ENCODE data around the gene SELENON.

Gene SELENON

DNA sequence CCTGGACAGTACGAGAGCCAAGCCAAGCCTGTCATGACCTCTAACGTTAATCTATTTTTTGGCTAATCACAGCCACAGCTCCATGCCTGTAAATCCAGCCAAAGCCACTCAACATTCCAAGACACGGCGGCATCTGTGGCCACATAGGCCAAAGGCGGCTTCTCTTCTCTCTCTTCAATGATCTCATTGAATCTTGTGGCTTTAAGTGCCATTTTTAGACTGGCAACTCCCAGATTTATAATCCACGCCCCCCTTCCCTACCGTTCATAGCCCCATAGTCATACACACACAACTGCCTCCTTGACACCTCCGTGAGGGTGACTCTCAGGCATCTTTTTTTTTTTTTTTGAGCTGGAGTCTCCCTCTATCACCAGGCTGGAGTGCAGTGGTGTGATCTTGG lies 5.7 kb upstream of the SELENON start:
- no peak for DNase-seq

DNA sequence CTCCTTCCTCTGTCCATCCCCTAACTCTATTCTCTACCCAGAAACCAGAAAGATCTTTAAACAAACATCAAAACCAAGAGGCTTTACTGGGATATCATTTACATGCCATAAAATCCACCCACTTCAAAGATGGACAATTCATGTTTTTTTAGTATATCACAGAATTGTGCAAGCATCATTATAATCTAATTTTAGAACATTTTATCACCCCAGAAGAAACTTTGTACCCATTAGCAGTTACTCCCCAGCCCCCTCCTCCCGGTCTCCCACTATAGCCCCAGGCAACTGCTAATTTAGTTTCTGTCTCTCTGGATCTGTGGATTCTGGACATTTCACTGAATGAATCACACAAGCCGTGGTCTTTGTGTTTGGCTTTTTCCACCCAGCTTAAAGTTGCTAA lies 4.8 kb upstream of the SELENON start:
- no peak for DNase-seq

DNA sequence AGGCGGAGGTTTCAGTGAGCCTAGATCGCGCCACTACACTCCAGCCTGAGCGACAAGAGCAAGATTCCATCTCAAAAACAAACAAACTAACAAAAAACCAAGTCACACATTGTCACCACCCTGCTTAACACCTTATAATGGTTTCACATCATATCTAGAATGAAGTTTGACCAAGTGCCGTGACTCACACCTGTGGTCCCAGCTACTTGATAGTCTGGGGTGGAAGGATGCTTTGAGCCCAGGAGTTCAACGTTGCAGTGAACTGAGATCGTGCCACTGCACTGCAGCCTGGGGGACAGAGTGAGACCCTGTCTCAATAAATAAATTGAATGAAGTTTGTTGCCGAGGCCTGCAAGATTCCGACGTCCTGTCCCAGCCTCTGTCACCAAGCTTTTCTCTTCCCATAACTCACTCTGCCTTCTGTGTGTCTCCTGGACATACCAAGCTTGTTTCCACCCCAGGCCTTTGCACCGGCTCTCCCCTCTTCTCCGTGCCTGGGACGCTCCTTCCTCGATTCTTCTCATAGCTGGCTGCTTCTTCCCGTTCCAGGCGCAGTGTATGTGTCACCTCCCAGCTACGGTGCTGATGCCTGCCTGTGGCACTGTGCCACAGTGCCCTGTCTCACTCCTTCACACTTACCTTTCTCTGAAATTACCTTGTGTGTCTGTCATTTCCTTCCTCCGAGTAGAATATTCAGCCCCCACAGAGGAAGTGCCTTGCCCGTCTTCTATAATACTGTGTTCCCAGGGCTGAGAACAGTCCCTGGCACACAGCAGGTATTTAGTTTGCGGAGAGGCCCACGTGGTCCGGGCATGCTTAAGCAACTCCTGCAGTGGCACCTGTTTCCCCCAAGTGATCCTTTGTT lies 3.8 kb upstream of the SELENON start:
- peak; percentile 70 for DNase-seq

DNA sequence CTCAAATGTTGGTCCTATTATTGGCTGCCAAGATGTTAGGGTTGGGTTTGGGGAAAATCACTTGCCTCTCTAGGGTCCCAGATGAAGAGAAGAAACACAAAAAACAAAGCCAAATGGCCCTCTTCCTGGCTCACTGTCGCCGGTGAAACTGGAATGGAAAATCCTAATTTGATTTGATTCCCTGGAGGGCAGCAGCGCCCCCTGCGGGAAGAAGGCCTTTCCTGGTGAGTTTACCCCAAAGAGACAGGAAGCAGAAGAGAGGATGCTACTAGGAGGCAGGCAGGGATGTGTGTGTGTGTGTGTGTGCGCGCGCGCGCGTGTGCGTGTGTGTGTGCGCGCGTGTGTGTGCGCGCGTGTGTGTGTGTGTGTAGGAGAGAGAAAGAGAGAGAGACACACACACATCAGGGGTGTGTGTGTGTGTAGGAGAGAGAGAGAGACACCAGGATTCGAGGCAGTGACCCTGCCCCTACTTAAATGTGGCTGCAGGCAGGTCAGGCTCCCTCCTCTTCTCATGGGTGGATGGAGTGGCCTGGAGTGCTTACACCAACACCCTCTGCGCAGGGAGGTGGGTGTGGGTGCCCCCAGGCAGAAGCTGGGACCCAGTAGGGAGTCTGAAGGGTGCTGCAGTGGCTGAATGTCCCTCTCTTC lies 3.1 kb upstream of the SELENON start:
- DNase-seq, result peak; percentile 77

DNA sequence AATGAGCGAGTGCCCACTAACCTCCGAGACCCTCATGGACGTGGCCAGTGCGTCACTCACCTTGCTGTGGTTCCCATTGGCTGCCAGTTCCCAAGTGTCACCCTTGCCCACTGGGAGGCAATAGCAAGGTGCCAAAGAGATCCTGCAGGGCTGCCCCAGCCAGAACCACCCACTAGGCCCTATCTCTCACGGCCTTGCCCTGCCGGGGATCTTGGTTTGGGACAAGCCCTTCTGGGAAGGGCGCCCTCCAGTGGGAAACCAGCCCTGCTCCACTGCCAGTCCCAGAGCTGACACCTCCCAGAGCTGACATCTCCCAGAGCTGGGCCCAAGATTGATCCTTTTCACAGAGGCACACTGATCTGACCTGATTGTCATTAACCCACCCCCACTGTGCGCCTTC lies 2.1 kb upstream of the SELENON start:
- DNase-seq, result no peak

DNA sequence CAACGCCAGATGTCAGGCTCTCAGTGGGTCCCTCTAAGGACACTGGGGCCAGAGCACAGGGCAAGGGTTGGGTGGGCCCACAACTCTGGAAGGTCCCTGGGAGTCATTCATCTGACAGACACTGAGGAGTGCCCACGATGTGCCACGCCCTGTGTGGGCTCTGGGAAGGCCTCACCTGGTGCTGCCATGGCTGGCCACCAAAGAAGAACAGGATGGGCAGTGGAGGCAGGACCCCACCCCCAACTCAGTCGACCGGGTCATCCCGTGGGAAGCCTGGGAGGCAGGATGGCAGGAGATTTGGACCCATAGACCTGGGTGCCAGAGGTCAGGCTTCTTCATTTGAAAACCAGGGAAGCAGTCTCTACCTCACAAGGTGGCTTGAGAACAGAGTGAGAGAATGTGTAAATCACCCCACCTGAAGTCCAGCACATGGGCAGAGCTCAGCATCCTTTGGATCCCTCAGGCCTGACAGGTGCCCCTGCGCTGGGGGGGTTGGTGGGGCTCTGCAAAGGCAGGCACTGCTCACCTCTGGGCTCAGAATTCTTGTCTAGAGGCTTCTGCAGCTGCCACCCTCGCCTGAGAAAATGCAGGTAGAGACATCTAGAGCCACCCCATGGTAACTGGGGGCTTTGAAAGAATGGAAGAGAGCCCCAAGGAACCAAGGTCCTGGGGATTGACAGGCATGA lies 1.2 kb upstream of the SELENON start:
- no peak for DNase-seq

DNA sequence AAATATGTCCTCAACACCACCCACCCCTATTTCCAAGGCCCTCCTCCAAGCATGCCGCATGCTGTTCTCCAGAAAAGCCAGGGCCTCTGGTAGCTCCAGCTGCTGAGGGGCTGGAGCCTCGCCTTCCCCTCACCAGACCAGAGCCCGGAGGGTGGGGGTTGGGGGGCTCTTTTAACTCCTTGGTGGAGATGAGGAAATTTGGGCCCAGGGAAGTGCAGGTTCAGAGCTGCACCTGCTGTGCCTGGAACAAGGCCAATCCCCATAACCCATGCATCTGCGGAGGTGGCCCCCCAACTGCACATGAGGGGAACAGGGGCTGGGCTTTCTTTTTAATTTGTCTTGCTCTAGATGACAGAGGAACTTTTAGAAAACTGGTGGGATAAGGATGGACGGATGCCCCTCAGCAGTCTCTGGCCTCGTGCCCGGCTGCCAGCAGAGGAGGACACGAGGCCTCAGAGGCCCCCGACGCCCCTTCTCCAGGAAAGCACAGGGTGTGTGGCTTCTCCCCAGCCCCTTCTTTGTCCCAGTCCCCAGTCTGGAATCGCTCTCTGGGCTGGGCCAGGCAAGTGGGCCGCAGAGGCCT lies 550 bp upstream of the SELENON start:
- DNase-seq, result no peak

DNA sequence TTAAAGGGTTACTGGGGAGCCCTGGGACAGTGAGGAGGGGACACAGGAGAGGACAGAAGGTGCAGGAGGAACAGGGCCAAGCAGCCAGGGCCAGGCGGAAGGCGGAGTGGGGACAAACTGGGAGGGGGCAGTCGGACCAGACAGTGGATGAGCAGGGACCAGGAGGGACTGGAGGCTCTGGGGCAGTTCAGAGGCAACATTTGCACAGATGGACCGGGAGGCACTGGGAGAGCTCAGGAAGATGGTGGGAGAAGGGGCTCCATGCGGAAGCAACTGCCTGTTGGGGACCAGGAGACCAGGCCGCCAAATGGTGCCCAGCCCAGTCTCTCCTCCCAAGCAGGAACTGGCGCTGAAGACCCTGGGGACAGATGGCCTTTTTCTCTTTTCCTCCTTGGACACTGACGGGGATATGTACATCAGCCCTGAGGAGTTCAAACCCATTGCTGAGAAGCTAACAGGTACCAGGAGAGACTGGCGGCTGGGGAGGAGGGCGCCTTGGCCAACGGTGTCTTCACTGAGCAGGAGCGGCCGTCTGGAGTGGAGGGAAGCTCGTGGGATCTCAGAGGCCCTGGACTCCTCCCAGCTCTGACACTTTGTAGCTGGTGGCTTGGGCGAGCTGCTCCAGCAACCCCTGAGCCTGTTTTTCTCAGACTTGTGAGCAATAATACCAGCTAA lies 847 bp downstream of the SELENON start:
- DNase-seq, result no peak

DNA sequence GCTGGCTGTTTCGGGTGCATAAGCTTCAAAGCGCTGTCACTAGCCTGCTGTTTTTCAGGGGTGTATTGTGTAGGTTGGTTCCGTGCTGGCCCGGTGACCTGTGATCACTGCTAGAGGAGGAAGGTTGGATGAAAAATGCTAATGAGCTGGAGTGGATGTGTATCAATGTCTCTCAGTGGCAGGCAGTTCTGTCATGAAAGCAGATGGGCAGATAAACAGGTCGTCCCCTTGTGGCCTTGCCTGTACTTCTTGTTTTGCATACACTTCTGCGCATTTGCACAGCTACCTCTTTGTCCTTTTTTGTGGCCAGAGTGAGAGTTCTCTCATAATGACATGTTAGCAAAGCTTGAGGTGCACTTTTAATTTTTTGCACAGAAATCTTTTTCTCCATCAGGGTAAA lies 2.9 kb downstream of the SELENON start:
- DNase-seq, result peak; percentile 38

DNA sequence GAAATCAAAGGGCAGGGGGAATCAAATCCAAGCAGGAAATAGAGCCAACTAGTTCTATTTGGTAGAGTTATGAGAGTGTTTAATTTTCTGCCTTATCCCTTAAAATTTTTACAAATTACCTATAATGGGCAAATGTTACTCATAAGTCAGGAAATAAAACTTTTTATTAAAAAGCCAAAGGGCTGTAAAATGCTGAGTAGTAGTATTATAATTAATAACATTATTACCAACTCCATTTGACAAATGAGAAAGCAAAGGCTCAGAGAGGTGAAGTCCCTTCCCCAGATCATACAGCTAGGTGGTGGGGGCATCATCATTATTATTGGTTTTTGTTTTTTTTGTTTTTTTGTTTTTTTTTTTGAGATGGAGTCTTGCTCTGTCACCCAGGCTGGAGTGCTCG lies 3.4 kb downstream of the SELENON start:
- DNase-seq, result no peak

DNA sequence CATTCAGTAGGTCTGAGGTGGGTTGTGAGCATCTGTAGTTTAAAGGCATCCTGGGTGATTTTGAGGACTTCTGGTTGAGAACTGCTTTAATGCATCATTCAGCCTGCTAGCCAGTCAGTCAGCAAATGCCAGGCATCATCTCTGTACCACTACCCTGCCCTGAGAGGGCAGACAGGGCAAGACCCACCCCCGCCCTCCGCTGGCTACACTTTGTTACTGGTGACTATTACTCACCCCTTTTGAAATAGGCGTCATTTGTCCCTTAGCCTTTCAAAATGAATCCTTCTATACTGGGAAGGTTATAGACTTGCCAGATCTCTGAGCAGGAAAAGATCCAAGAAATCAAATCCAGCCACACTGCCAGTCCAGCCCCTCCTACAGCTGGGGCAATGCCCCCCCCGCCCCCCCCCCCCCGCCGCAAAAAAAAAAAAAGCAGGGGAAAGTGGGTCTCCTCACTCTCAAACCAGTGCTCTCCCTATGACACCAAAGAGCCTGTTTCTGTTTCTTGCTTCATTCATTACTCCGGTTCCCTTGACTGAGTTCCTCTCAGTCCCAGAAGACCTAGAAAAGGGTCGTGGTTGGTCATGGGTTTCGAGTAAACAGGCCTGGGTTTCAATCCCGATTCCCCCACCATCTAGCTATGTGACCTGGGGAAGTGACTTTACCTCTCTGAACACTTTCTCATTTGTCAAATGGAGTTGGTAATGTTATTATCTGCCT lies 4.4 kb downstream of the SELENON start:
- no peak for DNase-seq

DNA sequence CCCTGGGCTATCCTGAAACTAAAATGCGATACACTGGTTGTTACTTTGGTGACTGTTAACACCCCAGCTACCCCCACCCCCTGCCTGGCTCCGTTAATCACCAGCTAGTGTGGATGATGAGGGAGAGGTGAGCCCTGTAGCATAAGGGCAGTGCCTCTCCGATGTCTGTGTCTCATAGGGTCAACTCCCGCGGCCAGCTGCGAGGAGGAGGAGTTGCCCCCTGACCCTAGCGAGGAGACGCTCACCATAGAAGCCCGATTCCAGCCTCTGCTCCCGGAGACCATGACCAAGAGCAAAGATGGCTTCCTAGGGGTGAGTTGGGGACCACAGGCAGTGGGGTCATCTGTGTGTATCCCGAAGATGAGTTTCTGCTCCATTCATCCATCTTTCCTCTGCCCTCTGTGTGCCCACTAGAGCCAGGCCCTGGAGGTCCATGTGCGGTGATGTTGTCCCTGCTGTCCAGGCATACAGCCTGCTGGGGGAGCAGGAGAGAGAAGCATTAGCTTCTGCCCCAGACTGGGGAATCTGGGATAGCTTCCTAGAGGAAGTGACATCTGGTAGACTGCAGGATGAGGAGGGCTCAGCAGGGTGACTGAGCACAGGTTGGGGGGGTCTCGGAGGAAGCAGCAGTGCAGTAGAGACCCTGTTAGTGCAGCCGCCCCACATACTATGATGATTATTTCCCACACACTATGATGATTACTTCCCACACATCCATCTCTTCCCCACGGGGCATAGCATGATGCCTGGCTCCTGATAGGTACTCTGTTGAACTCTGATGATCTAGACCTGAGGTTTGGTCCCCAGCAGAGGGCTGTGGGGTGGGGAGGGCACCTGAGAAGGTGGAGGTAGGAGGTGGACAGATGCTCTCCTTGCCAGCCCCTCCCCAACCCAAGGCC lies 5.2 kb downstream of the SELENON start:
- no peak for DNase-seq

DNA sequence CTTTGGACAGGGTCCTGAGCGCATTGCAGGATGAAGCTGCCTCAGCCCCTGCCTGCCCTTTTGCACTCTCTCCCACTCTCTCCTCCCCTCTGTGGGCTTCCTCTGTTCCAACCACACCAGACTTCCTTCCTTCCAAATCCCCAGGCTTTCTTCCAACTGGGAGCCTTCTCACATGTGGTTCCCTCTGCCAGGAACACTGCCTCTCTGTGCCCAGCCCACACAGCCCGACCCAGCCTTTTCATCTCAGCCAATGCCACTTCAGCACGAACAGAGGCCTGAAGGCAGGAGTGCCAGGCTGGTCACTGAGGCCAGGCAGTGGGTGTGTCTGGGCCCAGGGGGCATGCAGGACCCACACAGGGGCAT lies 5.9 kb downstream of the SELENON start:
- DNase-seq, result no peak

DNA sequence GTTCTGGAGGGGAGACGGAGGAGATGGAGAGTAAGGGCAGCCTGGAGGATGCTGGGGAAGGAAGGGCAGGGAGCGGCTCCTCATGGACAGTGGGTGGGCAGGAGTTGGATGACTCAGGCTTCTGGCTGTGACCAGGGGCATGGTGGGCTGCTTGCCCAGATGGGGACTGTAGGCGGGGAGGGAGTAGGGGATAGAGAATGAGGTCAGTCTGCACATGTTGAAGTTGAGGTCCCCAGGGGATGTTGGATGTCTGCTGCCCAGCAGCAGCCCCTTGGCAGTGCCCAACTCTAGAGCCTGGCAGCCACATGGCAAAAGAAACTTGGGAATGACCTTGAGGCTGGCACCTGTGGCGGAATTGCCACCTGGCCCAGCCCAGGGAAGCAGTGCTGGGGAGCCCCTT lies 6.4 kb downstream of the SELENON start:
- no peak for DNase-seq

DNA sequence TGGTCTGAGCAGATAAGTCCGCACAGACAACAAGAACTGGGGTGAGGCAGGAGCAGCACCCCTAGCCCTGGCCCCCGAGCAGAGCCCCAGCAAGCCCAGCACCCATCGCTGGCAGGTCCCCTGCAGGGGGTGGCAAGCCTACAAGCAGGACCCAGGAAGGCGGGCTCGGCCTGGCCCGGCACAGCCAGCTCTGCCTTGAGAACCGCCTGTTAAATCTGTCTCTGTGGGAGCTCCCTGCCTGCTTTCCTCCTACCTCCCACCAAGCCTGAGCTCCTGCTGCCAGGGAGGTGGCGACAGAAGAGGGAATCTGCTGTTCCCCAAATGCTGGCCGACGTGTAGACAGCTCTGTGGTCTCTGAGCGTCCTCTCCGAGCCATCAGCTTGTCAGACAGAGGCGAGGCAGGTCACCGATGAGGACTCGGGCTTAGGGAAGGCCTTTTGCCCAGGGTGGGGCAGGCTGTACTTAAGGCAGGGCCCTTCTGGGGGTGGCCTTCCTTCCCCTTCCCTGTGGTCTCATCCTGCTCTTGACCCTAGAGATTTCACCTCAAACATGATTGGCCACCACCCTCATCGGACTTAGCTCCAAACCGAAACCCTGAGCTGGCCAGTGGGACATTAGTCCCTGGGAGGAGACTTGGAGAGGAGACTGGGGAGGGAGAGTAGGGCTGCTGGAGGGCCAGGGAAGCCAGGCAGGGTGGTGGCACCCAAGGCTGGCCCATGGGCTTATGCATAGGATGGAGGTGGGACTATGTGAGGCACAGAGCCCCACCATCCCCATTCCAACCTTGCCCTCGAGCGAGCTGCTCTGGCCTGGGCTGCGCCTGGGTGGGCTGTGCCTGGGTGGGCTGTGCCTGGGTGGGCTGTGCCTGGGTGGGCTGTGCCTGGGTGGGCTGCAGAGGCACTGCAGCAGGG lies 7.7 kb downstream of the SELENON start:
- DNase-seq, result no peak

DNA sequence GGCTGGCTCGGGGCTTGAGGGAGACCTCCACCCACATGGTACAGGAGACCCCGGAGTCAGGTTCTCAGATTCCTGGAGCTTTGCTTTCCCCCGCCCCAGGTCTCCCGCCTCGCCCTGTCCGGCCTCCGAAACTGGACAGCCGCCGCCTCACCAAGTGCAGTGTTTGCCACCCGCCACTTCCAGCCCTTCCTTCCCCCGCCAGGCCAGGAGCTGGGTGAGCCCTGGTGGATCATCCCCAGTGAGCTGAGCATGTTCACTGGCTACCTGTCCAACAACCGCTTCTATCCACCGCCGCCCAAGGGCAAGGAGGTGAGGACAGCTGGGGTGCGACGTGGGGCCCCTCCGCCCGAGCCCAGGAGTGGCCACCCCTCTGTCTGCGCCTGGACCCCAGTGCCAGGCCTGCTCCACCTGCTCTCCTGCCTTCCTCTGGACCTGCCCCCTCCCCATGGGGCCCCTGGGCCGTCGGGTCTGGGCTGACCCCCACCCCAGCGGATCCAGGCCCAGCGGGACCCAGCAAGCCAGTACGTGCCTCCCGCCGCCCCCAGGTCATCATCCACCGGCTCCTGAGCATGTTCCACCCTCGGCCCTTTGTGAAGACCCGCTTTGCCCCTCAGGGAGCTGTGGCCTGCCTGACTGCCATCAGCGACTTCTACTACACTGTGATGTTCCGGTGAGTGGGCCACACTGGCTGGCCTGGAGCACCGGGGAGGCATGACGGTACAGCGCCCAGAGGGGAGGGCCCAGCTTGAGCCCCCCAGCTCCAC lies 8.7 kb downstream of the SELENON start:
- DNase-seq, result no peak

DNA sequence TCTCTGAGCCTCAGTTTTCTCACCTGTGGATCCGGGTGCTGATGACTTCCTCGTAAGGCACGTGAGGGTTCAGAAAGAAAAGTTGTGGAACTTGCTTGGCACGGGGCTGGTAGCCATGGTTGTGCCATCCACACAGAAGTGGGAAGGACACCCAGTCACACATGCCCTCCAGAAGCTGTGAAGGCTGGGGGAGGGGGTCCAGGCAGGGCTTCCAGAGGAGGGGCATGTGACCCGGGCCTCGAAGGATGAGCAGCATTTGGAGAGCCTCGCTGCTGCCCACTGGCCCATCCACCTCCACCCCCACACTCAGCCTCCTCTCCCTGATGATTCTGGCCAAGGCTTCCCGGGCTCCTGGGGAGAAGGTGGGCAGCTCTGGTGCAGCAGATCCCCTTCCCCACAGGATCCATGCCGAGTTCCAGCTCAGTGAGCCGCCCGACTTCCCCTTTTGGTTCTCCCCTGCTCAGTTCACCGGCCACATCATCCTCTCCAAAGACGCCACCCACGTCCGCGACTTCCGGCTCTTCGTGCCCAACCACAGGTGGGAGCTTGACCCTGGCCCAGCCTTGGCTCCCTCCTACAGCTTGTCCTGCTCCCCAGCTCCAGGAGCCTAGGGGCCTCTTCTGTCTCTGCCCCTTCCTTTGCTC lies 9.4 kb downstream of the SELENON start:
- no peak for DNase-seq

DNA sequence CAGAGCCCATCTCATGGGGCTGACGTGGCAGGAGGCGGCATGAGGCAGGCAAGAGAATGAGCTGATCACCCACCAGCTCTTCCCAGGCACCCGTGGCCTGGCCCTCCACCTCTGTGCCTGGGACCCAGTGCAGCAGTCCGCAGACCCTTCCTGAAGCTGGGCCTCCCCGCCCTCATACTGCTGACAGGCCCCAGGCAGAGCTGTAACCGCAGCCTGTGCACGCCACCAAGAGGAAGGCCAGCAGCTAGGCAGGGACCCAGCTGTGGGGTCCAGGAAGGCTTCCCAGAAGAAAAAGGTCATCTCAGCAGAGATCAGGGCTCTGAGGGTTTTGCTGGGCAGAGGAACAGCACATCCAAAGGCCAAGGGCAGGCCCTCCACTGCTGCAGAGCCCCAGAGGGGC lies 9.9 kb downstream of the SELENON start:
- no peak for DNase-seq
